KMS-11 (cell line): Measurements from ENCODE around the gene AKR1C2.

Experiments
- H2AFZ ChIP-seq: fragments of 200-600 bp; sonication (generic); 2 replicates; pipeline ENCODE4 v1.6.1; 2016; ENCODE audit warnings: antibody characterized with exemption, mixed run types, low read depth
- H3K27ac ChIP-seq: fragments of 200-600 bp; sonication (generic); 2 replicates; pipeline ENCODE4 v1.6.1; 2016; ENCODE audit warnings: mild to moderate bottlenecking, mixed run types
- H3K27me3 ChIP-seq: fragments of 200-600 bp; sonication (generic); 2 replicates; pipeline ENCODE4 v1.6.1; 2017; ENCODE audit warnings: mild to moderate bottlenecking, low read depth, mixed run types, moderate library complexity; ENCODE audit not compliant: insufficient read depth
- H3K36me3 ChIP-seq: fragments of 200-600 bp; sonication (generic); 2 replicates; pipeline ENCODE4 v1.6.1; 2017; ENCODE audit warnings: mild to moderate bottlenecking, mixed run types; ENCODE audit not compliant: insufficient read depth
- H3K4me1 ChIP-seq: fragments of 200-600 bp; sonication (generic); 2 replicates; pipeline ENCODE4 v1.6.1; 2016; ENCODE audit warnings: mild to moderate bottlenecking, low read depth, mixed run types; ENCODE audit not compliant: poor library complexity, severe bottlenecking
- H3K4me2 ChIP-seq: fragments of 200-600 bp; sonication (generic); 2 replicates; pipeline ENCODE4 v1.7.0; 2016; ENCODE audit warnings: mild to moderate bottlenecking, mixed run types
- H3K4me3 ChIP-seq: fragments of 200-600 bp; sonication (generic); IDR thresholded peaks from 2 replicates; pipeline ENCODE4 v1.6.1; 2017; ENCODE audit warnings: low read depth, low read length, mixed read lengths; ENCODE audit not compliant: insufficient read depth
- H3K79me2 ChIP-seq: fragments of 200-600 bp; sonication (generic); 2 replicates; pipeline ENCODE4 v1.6.1; 2016; ENCODE audit warnings: low read depth, mixed run types; ENCODE audit not compliant: insufficient read depth
- H3K9ac ChIP-seq: fragments of 200-600 bp; sonication (generic); 2 replicates; pipeline ENCODE4 v1.6.1; 2016; ENCODE audit warnings: mild to moderate bottlenecking, mixed run types
- H4K20me1 ChIP-seq: fragments of 200-600 bp; sonication (generic); 2 replicates; pipeline ENCODE4 v1.6.1; 2016; ENCODE audit warnings: mild to moderate bottlenecking, mixed run types; ENCODE audit not compliant: insufficient read depth
- CTCF ChIP-seq: fragments of 200-600 bp; sonication (generic); conservative IDR thresholded peaks from 2 replicates; pipeline ENCODE4 v1.6.1; 2017; ENCODE audit warnings: low read depth, mild to moderate bottlenecking, antibody characterized with exemption, low read length, moderate library complexity, mixed read lengths

Gene AKR1C2

GRCh38 chr10:5040781-5041470 lies 37.3 kb upstream of the AKR1C2 start:
- Histone ChIP-seq H3K4me2 (no peak overlapping the region), H3K27ac (no peak overlapping the region), H3K27me3 (no peaks in the 10 kb centered on the region)

GRCh38 chr10:5040010-5040673 lies 36.5 kb upstream of the AKR1C2 start:
- Histone ChIP-seq H3K27ac (no peak overlapping the region), H4K20me1 (no peaks in the 10 kb centered on the region), H3K79me2 (no peaks in the 10 kb centered on the region), H3K4me1 (no peaks in the 10 kb centered on the region), H3K9ac (no peak overlapping the region), H3K4me3 (no peak overlapping the region), H2AFZ (no peak overlapping the region), H3K36me3 (no peaks in the 10 kb centered on the region), H3K27me3 (no peaks in the 10 kb centered on the region), H3K4me2 (no peak overlapping the region)
- no peak for TF ChIP-seq CTCF

More at GRCh38 chr10:5040781-5041470, 37.3 kb upstream of the AKR1C2 start:
- TF ChIP-seq CTCF, result no peak
- Histone ChIP-seq H4K20me1 (no peaks in the 10 kb centered on the region), H3K4me3 (no peak overlapping the region), H3K36me3 (no peaks in the 10 kb centered on the region), H3K9ac (no peak overlapping the region), H2AFZ (no peak overlapping the region), H3K4me1 (no peaks in the 10 kb centered on the region), H3K79me2 (no peaks in the 10 kb centered on the region)

DNA sequence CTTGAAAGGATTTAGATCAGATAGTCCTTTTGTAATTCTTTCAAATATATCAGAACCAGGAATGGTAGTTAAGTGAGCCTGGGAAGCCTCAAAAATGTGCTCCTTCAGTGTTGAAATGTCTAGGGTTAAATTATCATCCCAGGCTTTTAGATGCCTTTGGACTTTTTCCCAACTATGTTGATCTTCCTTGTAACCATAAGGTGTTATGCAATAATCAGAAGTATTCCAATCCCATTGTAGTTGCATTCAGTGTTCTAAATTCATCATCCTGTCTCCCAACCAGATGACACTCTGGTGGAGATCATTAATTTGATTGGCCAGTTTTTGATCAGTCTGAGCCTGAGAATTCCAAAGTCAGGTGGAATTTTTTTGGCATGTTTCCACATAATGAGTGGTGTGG lies 35.1 kb upstream of the AKR1C2 start:
- H3K36me3 ChIP-seq, result no peaks in the 10 kb centered on the region
- H3K4me3 ChIP-seq, result no peak overlapping the region
- no peak overlapping the region for H3K27ac ChIP-seq
- no peaks in the 10 kb centered on the region for H3K79me2 ChIP-seq
- H2AFZ ChIP-seq, result no peak overlapping the region
- H3K9ac ChIP-seq, result no peak overlapping the region
- H3K4me1 ChIP-seq, result no peaks in the 10 kb centered on the region
- no peaks in the 10 kb centered on the region for H4K20me1 ChIP-seq
- no peak overlapping the region for H3K4me2 ChIP-seq
- no peaks in the 10 kb centered on the region for H3K27me3 ChIP-seq
- no peak for TF ChIP-seq CTCF

GRCh38 chr10:5038101-5038500 lies 34.4 kb upstream of the AKR1C2 start:
- Histone ChIP-seq H3K79me2 (no peaks in the 10 kb centered on the region), H3K27ac (no peak overlapping the region), H2AFZ (no peak overlapping the region), H4K20me1 (no peaks in the 10 kb centered on the region), H3K36me3 (no peaks in the 10 kb centered on the region), H3K9ac (no peak overlapping the region), H3K27me3 (no peaks in the 10 kb centered on the region), H3K4me1 (no peaks in the 10 kb centered on the region), H3K4me3 (no peak overlapping the region), H3K4me2 (no peak overlapping the region)
- no peak for TF ChIP-seq CTCF
